Inferior parietal cortex (tissue), 1 donor: Measurements from ENCODE around the gene KCNIP3.

Experiments
- DNase-seq: peaks from one replicate; pipeline ENCODE4 v3.0.0-alpha.2; 2016; ENCODE audit errors: extremely low spot score

The KCNIP3 gene

GRCh38 chr2:95312543-95313201 lies 15.5 kb downstream of the KCNIP3 start:
- DNase-seq, result peak; percentile 83

DNA sequence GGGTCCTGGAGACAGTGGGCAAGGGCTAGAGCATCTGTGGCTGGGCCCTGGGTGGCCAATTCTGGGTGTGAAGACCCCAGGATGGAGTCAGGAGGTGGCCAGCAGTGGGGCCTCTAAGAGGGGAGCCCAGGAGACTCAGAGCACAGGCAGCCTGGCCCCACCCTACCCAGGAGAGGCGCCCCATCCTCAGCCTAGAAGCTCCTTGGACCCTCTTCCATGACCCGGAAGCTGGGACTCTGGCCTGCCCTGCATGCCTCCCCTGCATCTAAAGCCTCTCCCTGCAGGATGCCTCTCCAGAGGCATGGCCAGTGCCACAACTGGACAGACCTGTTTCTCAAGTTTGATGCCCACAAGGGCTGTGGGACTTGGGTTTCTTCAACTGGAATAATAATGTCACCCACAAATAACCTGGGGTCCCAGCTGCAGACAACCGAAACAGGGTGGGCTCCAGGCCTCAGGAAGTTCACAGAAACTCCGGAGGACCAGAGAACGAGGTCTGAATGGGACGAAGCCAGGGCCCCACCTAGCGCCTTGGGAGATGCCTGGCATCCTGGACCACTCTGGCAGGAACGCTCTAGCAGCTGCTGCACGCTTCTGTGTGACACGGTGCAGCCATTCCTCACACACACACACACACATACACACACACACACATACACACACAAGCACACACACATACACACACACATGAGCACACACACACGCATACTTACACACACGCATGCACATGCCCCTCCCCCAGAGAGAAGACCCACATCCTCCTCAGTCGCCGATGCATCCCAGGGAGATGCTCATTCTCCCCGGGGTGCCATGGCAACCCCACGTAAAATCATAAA lies 16.4 kb downstream of the KCNIP3 start:
- DNase-seq, result no peak

DNA sequence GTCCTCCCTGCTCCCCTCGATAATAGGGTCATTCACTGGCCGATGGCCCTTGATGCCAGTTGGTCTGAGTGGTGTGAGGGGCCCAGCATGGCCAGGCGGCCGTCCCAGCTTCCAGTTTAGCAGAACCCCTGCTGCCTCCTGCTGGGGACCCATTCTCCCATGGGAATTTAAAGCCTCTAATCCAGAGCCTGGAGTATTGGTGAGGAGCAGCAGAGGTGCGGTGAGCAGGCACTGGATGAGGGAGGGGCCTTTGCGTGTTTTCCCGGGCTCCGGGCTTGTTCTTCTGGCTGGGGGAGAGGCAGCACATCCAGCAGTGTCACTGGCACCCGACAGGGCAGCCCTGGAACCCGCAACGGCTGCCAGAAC lies 17.4 kb downstream of the KCNIP3 start:
- DNase-seq, result no peak

DNA sequence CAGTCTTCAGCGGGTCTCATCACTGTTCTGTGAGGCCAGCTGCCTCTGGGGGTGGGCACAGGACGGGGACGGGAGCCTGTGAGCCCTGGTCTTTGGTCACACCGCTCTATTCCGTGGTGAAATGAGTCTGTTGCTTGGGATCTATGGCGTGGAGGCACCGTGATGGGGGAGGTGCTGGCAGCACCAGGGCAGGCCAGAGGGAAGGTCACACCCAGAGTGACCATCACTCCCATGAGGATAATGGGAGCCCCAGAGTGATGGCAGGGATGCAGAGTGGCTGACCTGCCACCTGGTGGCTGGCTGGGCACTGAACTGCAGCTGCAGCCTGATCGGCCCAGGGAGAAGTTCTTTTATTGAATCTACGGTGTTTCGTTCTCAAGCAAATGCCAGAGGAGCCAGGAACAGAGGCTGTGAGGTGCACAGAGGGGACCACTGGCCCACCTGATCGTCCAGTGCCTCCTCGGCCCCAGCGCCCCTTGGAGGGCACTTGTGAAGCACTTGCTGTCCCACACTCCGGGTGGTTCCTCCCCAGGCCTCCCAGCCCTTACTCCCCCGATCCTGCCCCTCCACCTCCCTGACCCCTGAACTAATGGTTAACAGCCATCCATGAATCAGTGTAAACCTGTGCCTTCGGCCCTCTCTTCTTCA lies 17.9 kb downstream of the KCNIP3 start:
- no peak for DNase-seq

DNA sequence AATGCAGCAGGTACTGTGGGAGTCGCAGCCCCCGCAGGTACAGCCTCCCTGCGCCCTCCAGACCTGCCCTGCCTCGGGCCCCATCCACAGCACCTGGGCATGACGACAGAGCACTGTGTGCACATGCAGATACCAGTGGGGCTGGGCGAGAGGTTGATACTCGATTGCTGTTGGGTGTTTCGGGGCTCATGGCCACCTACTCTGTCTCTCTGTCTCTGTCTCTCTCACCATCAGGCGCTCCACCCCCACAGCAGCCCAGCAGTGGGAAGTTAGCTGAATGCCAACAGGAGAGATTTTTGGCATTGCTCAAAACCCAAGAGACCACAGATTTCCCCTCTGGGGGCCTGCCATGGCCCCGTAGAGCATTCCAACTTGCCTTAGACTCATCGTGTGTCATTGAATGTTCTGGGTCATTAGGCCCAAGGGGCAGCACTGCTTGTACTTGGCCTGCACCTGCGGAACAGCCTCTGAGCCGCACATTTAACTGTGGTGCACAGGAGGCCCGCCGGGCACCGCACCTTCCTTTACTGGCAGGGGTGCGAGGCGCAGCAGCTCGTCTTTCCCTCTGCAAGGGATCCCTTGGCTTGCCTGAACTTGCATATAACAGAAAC lies 18.8 kb downstream of the KCNIP3 start:
- DNase-seq, result no peak

- DNase-seq, result no peak
These were observed 19.4 kb downstream of the KCNIP3 start for GRCh38 chr2:95316466-95317122.

- DNase-seq, result no peak
These were observed 20.0 kb downstream of the KCNIP3 start for GRCh38 chr2:95317123-95317500.

GRCh38 chr2:95317665-95318425 lies 20.7 kb downstream of the KCNIP3 start:
- no peak for DNase-seq

GRCh38 chr2:95318431-95319220 lies 21.5 kb downstream of the KCNIP3 start:
- DNase-seq, result no peak

DNA sequence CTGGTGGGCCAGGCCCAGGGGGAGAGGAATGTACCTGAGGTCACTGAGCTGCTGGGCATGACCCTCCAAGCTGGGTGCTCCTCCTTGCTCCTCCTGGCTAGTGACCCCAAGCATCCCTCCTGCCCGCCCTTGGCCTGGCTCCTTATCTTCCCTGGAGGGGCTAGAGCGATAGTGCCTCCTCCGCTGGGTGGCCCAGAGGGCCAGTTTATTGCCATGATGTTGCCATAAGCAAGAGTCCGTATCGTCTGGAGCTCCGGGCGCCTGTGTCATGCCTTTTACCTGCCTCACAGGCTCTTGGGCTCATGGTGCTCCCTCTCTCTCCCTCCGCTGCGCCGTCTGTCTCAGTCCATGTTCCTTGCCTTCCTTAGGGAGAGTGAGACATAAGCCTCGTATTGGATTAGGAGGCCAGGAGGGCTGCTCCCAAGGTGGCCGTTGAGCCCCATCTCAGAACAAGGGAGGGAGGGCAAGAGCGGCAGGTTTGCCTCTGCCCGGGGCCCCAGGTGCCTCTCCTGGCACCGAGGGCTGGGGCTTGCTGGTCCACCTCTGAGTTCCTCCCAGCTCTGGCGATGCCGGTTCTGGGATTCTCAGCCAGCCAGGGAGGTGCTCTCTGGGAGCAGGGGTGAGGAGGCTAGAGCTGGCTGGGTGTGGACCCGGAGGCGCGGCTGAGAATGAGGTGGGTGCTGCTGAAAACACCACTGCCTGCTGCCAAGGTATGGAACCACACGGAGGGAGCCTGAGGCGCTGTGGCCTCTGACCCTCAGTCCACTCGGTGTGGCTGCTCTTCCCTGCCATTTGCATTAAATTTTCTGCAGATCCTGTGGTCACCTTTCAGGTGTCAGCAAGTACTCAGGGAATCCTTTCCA lies 22.6 kb downstream of the KCNIP3 start:
- DNase-seq, result no peak

DNA sequence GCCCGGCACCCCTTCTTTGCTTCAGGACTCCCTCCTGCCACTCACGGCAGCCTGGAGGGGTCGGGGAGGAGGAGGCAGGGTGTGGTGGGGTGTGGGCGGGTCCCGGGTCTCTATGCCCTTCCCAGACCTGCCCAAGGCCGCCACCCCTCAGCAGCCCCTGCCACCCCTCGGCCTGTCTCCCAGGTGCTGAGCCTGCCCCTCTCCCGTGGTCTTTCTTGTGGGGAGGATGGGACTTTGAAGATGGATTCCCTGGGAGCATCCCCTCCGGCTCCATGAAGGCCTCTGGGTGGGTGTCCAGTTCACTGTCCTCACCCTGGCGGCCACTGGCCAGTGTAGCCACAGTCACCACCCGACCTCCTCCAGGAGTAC lies 23.2 kb downstream of the KCNIP3 start:
- DNase-seq, result no peak

DNA sequence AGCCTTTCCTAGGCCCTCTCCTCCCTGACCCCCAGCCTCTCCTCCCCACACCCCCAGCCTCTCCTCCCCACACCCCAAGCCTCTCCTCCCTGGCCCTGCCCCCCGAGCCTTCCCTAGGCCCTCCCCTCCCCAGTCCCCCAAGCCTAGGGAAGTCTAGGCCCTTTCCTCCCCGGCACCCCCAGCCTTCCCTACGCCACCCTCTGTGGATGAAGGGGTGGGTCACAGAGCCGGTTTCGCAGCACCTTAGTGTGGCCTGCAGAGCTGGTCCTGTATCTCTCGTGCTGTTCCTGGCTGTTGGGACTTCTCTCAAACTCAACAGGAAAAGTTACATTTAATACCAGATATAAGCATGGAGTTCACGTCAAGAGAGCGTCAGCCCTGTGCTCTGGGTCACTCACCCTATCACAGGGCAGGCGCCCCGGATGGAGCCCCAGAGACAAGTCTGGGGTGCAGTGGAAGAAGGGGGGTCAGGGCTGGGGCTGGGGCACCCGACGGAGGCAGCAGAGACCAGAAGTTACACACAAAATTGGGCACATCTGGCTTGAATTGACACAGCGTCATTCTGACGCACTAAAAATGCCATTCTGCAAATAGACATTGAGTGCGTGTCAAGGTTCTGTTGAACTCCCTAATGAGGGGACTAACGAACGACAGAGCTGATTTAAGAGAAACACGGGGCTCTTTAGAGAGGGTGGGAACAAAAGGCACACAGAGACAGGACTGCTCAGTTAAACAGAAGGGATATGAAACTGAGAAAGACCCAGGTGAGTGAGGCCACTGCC lies 24.0 kb downstream of the KCNIP3 start:
- no peak for DNase-seq

- DNase-seq, result no peak
These were observed 26.4 kb downstream of the KCNIP3 start for GRCh38 chr2:95323347-95324155.

GRCh38 chr2:95325026-95325425 lies 27.9 kb downstream of the KCNIP3 start:
- DNase-seq, result no peak

DNA sequence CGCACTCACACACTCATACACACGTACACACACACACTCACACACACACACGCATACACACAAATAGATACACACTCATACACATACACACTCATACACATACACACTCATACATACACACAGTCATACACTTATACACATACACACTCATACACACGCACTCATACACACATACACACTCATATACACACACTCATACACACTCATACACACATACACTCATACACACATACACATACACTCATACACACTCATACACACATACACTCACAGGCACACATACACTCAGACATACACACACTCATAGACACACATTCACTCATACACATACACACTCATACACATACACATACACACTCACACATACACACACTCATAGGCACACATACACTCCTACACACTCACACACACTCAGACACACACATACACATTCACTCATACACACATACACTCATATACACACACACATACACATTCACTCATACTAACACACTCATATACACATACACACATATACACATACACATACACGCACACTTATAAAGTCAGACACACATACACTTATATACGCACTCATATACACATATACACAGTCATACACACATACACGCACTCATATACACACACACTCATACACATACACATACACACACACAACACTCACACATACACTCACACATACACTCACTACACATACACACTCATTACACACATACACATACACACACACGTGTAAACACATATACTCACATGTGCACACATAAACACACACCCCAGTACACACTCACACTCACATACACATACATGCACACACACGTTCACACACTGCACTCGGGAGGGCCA lies 28.7 kb downstream of the KCNIP3 start:
- no peak for DNase-seq

DNA sequence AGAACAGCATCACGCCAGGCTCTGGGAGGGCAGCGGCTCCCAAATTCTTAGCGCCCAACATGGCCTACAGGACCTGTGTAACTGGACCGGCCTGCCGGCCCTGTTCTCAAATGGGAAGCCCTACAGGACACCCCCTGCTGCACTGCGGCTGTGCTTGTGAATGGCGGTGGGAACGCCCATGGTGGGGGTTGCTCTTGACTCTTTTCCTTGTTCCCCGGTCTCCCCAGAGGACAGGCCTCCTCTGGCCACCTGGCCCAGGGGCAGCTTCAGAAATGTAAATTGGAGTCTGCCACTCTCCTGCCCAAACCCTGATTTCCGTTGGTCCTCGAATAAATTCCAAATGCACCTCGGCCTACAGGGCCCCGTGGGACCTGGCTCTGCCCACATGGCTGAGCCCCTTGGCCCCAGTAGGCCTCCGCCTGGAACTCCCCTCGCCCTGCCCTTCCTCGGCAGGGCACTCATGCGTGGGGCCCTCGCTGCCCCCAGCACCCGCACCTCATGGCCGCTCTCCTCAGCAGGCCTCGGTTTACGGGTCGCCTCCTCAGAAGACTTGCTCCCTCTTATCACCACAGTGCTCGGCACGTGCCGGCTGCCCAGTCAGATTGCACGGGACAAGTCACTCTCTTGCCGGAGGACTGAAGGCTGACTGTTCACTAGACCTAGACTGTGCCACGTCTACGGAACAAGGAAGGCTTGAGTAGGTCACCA lies 29.4 kb downstream of the KCNIP3 start:
- DNase-seq, result no peak
